ENCODE data around the gene RILP. TPM values are rescaled to one million over a fixed set of nuclear protein-coding genes. Genes with fewer than 3 reads are reported as not detected.

Gene RILP
- total RNA-seq, 1 experiment from 2014 or later, result 2.1 TPM

DNA sequence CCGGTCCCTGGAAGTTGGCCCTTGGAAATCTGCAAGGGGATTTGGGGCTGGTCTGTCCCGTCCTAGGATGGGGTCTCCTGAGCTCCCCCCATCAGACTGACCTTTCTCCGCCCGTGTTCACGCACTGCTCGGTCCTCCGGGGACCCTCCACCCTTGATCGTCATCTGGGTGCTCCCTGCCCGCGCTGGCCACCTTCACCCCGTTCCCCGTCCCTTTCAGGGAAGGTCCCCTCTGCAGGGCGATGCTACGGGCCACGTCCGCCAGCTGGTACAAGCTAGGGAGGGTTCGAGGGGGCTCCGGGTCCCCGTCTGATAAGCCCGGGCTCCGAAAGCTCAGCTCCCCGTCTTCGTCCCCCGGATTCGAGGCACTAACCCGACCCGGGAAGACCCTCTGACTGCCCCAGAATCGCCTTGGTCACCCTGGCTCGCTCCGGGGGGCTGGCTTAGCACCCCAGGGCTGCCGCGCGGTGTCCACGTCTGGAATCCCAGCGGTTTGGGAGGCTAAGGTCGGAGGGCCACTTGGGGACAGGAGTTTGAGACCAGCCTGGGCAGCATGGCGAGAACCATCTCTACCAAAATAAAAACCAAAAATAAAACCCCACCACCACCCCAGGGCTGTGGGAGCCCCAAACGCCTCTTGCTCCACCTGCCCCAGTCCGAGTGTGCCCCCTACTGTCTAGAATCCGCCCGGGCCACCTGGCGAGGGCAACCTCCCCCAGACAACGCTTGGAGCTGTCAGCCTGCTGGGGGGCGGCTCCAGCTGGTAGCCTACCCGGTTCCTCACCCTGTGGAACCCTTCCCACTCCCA is 20.0 kb downstream of the RILP start:
- peak; percentile 24 for DNase-seq (ENCODE audit: extremely low read depth, low read depth)

DNA sequence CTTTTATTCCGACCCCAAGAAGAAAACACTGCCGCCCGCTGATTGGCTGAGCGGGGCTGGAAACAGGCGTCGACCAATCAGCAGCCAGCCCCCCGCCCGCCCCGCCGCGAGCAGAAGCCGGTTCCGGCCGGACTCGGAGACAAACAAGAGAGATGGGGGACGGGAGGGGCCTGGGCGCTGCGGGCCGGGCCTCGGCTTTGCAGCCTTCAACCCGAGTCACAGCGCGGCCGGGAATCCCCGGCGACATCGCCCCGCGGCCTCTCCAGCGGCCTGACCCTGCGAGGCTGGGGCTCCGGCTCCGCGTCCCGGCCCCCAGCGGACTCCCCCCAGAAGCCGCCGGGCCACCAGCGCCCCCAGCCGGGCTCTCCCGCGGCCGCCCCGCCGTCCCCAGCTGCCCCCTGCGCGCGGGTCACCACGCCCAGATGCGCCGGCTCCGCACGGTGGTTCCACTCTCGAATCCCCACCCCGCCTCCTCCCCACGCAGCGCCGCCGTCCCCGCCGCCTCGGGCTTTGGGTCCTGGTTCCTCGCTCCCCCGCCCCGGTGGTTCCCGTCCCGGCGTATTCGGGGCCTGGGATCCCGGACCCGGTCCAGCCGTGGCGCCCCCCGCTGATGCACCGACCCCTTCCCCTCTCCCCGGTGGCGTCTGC is 20.7 kb downstream of the RILP start:
- peak; percentile 88 for DNase-seq (ENCODE audit: extremely low read depth, low read depth)

DNA sequence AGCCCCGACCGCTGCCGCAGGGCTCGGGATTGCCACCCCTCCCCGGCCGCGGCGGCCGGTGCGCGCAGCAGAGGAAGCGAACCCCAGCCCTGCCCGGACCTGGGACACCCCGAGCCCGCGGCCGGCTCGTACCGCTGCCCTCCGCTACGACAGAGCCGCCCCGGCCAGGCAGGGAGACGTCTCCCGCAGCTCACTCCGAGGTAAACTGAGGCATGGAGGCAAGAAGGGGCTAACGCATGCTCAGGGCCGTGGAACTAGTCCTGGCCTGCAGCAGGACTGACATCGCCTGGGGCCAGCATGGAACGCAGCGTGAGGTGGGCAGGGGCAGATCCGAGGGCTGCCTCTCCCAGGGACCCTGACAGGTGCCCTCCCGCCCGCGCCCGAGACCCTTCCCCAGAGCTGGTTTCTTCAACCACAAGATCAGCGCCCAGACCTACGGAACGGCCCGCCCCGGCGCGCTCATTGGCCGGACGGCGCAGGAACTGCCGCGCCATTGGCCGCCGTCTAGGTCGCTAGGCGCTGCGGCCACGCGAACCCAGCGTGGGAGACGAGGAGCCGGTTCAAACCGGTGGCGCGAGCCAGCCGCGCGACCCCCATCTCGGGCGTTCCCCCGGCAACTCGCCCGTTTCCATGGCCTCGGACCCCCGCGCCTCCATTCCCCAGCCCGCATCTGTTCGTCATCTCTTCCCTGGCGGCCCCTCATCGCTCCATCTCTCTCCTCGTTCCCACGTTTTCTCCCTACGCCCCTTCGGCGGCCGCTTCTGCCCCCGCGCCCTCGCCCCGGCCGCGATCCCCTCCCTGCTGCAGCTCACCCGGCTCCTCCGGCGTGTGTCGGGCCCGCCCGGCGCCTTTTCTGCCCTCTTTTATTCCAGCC is 21.4 kb downstream of the RILP start, which contains the start of gene SLC43A2:
TSS of gene SLC43A2 (minus strand) at position 853 of the 874 bp plus-strand sequence. CDS start 960 bp downstream, outside the sequence.
- peak; percentile 69 for DNase-seq (ENCODE audit: extremely low read depth, low read depth)

DNA sequence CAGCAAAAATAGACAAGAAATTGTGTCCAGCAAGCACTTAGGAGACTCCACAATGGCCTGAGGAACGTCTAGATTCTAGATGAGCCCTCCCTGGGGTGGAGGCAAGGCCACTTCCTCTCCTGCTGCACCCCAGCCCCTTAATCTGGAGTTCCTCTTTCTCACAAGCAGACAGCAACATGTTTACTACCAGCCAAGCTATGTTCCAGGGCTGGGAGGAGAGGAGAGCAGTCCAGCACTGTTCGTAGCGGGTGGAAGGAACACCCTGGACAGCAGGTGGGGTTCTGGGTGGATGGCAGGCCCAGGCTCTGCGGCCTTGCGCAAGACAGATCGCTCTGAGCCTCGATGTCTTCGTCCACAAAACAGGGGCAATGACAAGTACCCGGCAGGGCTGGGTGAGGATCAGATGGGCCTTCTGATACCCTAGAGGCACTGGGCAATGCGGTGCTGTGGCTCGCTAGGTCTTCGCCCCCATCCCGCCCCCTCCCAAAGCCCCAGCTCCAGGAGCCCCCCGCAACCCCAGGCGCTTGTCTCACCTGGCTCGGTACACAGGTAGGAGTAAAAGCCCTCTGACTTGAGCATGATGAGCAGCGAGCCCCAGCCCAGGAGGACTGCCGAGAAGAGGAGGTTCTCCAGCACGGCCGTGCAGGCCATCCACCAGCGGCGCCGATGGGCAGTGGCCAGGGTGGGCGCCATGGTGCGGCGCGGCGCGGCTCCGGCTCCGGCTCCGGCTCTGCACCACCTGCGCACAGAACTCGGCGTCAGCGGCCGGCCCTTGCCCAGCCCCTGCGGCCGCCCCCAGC is 22.3 kb downstream of the RILP start:
- DNase-seq (ENCODE audit: extremely low read depth, low read depth), result no peak

DNA sequence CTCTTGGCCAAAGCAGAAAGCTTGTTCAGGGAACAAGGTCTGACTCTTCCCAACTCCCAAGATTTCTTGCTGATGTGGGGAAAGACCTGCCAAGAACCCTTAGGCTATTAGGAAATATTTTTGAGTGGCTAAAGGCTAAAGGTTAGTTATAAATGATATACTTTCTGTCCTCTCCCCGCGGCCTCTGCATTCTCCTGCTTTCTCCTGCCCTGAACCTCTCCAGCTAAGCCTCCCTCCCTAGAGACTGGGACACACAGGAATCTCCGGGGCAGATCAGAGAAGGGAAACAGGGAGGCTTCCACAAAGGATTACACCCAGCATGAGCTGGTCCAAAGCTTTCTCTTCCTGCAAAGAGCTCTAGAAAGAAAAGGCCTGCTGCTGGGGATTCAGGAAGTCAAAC is 23.3 kb downstream of the RILP start:
- DNase-seq (ENCODE audit: extremely low read depth, low read depth), result no peak

DNA sequence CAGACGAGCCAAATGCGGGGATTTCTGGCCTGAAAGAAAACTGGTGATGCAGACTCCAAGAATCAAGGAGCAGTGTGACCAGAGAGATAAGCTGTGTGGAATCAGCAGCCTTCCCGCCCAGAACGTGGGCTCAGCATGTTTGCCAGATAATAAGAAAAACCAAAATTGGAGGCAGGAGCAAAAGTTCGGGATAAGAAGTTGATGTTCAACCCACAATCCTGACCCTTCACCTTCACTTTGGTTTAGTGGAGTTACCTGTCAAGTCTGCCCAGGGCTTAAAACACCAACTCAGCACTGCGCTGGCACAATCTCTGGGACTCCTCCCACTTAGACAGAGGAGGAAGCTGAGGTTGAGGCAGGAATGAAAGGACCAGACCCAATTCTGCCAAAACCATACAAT is 24.1 kb downstream of the RILP start:
- DNase-seq (ENCODE audit: extremely low read depth, low read depth), result no peak

DNA sequence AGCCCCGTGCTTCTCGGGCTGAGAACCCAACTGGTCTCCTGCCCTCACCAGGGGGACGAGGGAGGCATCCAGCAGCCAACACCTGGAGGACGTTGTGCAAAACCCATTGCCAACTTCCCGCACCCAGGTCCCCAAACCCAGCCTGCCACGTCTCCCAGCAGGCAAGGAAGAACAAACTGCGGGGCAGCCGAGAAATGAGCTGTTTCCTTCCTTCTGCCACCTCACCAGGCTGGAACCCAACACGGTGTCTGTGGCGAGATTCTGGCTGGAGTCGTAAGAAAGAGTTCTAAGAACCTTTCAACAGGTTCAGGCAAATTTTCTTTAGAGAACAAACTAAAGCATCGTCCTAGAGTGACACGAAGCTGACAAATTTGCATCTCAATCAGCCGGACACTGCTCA is 24.6 kb downstream of the RILP start:
- no peak for DNase-seq (ENCODE audit: extremely low read depth, low read depth)

DNA sequence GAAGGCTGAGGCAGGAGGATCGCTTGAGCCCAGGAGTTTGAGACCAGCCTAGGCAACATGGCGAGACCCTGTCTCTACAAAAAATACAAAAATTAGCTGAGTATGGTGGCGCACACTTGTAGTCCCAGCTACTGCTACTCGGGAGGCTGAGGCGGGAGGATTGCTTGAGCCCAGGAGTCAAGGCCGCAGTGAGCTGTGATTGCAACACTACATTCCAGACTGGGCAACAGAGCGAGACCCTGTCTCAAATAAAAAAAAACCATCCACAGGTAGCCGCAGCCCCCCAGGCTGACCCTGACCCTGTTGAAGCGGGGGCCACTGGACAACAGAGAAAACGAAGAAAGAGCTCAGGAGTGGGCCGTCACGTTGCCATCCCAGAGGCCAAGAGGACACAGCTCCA is 25.0 kb downstream of the RILP start:
- DNase-seq (ENCODE audit: extremely low read depth, low read depth), result no peak

DNA sequence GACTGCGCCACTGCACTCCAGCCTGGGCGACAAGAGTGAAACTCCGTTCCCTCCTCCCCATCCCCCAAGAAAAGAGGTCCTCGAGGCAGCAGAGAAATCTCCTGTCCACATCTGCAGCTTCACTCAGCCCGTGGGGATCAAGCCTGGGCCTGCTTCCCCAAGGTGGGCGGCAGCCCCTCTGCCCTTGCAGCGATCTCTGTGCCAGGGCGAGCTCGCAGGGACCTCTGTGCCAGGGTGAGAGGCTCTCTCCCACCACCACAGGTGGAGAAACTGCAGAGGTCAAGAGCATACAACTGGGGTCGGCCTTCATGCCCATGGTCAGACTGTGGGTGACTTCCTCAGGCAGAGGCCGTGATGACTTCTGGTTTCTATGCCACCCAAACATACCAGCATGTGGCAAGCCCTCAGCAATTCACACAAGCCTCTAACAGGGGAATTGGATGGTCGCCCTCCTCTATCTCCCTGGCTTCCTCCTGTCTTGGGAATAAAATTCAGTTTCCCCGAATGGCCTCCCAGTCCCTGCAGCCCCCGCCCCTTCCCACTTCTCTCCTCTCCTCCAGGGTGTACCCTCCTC is 26.5 kb downstream of the RILP start:
- no peak for DNase-seq (ENCODE audit: extremely low read depth, low read depth)

DNA sequence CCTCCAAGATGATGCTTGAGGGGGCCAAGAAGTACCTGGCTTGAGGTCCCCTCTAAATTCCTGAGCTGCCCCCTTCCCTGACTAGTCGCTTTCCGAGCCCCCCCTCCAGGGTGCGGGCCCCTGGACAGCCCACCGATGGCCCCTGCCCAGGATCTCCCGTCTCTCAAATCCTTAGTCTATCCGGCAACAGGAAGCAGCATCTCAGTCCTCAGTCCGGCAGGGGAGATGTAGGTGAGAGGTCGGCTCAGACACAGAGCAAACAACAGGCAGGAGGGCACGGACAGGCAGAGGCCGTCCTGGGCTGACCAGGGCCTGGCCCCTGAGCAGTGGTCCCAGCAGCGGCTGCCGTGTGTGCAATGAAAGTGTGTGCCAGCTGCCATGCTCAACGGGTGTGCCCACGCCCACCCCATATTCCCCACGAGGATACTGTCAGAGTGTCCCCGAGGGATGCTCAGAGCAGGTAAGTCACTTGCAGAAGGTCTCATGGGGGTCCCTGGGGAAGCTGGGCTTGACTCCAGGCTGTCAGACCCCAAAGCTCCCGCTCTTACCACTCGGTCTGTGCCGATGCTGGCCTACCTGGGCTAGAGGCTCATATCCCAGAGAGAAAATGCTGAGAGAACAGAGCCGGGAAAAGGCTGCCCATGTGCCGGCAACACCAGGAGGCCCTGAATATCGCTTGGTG is 28.3 kb downstream of the RILP start:
- DNase-seq (ENCODE audit: extremely low read depth, low read depth), result no peak

DNA sequence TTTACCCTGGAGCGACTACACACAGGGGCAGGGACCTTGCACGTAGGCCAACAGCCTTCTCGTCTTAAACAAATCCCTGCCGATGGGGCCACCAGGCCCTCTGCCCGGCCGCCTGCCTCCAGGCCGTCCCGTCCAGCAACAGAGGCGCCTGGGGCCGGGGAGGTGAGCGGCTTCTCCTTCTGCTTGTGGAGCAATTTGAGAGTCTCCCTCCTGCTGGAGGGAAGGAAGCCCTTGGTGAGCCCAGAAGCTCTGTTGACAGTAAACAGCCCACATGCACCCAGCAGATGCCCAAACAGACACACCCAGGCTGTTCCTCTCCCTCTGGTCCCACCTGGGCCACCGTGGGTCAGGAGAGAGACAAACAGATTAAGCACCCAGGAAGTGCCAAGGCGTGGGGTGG is 29.2 kb downstream of the RILP start:
- no peak for DNase-seq (ENCODE audit: extremely low read depth, low read depth)

DNA sequence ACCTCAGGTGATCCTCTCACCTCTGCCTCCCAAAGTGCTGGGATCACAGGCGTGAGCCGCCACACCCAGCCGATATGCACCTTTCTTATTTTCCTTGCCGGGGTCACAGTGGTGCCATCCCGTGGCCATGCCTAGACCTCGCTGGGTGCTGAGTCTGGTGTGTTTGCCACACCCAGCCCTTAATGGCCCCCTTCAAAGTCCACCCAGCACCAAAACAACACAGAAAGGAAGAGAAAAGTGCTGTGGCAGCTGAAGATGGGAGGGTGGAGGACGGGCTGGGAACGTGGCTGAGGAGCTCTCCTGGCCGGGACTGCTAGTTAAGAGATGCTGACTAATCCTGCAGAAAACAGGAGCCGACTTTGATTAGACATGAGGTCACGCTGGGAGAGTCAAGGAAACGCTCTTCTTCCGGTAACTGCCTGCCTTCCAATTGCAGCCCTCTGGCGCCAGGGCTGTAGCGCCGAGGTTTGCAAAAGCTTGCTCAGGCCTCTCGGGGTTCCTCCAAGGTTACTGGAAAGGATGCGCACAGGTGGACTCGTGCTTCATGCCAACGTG is 32.0 kb downstream of the RILP start:
- peak; percentile 50 for DNase-seq (ENCODE audit: extremely low read depth, low read depth)

DNA sequence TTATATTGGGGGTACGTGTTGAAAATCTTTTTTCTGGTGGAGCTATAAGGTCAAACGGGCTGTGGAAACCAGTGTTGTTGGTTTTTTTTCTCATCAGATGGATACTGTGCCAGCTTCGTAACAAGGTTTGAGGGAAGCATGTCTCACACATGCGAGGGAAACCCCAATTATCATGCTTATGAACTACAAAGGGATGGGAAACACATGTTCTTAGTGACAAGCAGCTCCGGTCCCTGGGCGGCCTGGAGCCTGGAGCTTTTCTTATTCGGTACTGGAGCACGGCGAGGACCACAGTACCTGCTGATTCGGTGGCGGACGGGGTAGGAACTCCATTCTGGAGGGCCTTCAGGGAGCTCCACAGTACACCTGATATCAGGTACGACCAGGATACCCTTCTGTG is 33.6 kb downstream of the RILP start:
- DNase-seq (ENCODE audit: extremely low read depth, low read depth), result no peak

DNA sequence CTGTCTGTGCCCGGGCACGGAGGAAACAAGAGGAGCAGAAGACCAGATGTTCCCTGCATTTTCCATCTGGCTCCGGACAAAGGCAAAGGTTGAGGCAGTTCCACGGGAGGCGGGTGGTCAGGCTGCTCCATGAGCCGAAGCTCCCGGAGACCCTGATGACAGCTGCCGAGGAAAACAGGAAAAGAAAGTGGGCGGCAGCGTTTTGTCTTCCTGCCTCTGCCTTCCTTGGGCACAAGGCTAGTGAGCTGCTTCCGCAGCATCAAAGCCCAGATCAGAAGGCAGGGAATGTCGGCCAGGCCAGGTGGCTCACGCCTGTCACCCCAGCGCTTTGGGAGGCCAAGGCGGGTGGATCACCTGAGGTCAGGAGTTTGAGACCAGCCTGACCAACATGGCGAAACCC is 37.3 kb downstream of the RILP start:
- no peak for DNase-seq (ENCODE audit: extremely low read depth, low read depth)

DNA sequence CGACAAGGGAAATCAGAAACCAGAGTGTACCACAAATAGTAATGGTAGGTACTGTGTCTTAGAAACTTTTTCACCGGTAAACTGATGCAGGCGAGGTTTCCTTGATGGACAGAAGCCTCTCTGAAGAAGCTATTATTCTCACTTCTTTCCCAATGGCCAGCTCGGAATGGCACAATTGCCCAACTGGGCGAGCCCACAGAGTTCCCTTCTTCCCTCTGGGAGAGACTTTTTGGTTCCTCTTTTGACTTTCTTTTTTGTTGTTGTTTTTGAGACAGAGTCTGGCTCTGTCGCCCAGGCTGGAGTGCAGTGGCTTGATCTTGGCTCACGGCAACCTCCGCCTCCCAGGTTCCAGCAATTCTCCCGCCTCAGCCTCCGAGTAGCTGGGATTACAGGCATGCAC is 38.0 kb downstream of the RILP start:
- DNase-seq (ENCODE audit: extremely low read depth, low read depth), result no peak

DNA sequence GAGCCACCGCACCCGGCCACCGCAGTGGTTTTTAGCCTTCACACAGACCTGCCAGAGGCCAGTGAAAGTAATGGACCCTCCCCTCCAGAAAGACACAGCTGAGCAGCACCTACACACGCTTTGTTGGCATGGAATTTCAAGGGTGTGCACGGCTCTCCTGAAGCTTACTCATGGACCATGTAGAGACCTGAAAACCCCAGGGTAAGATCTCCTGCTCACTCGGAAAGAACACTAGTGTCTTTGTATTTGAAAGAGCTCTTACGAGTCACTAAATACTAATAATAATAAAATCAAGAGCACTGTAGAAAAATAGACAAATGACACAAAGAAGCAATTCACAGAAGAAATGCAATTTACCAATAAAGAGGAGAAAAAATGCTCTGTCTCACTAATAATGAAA is 41.0 kb downstream of the RILP start:
- DNase-seq (ENCODE audit: extremely low read depth, low read depth), result no peak

DNA sequence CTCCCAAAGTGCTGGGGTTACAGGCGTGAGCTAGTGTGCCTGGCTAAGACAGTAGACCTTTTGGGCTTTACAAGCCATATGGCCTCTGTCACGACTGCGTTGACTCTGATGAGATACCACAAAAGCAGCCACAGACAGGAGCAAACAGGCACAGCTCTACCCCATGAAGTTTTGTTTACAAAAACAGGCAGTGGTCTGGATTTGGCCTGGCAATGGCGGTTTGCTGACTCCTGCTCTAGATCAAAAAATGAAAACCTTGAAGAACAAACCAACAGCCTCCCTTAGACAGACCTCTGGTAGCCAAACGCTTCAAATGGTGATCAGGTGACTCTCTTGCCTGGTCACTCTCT is 41.7 kb downstream of the RILP start:
- no peak for DNase-seq (ENCODE audit: extremely low read depth, low read depth)

DNA sequence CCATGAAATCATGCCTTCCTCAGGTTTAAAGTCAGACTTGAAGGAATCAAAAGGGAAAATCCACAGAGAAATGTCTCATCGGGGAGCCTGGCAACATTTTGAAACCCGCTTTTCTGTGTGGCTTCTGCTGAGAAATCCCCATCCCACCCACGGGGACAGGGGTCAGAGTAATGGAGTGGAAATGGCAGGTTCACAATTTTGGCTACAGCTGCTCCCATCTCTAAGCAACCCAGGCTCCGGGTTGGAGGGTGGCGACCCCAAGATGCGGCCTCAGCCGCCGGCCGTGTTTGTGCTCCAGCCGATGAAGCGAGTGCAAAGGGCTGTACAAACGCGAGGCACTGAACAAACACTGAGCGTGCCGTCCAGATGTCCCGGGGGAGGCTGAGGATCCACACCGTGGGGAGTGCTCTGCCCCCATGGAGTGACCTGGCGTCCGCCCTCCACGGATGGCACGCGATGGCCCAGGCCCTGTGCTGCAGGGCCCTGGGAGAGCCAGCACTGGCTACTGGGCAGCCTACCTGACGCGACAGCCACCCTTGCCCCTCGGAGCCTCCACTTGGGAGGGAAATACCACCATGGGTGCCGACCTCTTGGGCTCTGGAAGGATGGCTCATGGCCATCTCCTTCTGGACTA is 43.2 kb downstream of the RILP start:
- no peak for DNase-seq (ENCODE audit: extremely low read depth, low read depth)
